ENCODE results near the gene DENND6B.
"Not testable (repeated sequence)": the region's sequence is repeated elsewhere in the genome, so short reads cannot be mapped to it uniquely, and the experiment has no call there.

The DENND6B gene, protein sequence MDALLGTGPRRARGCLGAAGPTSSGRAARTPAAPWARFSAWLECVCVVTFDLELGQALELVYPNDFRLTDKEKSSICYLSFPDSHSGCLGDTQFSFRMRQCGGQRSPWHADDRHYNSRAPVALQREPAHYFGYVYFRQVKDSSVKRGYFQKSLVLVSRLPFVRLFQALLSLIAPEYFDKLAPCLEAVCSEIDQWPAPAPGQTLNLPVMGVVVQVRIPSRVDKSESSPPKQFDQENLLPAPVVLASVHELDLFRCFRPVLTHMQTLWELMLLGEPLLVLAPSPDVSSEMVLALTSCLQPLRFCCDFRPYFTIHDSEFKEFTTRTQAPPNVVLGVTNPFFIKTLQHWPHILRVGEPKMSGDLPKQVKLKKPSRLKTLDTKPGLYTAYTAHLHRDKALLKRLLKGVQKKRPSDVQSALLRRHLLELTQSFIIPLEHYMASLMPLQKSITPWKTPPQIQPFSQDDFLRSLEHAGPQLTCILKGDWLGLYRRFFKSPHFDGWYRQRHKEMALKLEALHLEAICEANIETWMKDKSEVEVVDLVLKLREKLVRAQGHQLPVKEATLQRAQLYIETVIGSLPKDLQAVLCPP

DNA sequence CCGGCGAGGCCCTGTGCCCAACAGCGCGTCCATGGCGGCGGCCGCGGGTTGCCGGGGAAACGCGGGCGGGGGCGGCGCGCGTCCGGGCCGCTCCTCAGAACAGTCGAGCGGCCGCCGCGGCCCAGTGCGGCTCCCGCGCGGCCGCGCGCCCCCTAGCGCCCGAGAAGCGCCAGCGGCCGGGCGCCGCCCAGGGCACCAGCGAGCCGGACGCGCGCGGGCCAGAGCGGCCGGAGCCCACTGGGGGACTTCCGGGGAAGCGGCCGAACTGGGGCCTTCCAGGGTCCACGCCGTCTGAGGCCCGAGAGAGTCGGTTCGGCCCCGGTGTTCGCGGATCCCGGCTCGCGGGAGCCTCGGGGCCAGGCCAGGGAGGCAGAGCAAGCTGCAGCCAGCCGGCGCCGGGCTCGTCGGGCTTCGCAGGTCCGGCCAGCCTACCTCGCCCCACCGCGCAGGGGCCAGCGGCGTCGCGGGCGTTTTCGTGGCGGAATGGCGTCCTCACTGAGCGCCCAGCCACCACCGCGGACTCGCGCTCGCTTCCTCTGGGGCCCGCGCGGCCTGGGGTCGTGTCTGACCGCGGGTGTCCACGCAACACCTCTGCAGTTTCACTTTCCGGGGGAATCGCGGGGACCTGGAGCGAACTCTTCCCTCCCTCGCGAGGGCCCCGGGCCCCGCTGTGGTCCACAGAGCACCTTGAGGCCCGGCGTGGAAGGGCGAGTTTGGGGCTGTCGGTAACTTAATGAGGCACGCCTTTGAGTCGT lies at the start of gene DENND6B:
Gene DENND6B, minus strand, starts transcription at position 57 of the 755 bp plus-strand sequence. Its CDS starts 24 bp downstream, at position 33.
- peak; percentile 62 for DNase-seq (ENCODE audit: low spot score)

DNA sequence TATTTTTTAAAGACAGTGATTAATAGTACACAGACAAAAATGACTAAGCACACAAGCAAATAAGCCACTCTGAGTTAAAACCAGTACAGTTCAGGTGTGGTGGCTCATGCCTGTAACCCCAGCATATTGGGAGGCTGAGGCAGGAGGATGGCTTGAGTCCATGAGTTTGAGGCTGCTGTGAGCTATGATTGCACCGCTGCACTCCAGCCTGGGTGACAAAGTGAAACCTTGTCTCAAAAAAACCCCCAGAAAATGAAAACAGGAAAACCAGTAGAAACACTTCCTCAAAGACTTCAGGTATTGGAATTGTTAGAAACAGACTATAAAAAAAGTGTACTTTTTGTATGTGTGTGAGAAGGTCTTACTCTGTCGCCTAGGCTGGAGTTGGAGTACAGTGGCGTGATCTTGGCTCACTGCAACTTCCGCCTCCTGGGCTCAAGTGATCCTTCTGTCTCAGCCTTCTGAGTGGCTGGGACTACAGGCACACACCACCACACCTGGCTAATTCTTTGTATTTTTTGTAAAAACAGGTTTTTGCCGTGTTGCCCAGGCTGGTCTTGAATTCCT lies 49.4 kb upstream of the DENND6B start:
- DNase-seq (ENCODE audit: low spot score): no peak

DNA sequence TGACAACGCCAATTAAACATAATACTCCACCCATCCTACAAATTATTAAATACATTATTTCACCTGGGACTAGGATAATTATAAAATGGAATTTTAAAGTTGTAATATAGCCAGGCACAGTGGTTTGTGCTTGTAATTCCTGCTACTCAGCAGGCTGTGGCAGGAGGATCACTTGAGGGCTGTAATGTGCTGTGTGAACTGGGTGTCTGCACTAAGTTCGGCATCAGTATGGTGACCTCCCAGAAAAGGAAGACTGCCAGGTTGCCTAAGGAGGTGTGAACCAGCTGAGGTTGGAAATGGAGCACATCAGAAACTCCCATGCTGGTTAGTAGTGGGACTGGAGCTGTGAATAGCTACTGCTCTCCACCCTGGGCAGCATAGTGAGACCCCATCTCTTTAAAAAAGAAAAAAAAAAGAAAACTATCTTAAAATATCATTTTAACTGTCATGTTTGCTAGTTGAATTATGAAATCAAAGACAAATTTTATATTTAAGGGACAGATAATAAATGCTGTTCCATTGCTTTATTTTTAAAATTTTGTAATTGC lies 44.4 kb upstream of the DENND6B start:
- DNase-seq (ENCODE audit: low spot score): no peak

DNA sequence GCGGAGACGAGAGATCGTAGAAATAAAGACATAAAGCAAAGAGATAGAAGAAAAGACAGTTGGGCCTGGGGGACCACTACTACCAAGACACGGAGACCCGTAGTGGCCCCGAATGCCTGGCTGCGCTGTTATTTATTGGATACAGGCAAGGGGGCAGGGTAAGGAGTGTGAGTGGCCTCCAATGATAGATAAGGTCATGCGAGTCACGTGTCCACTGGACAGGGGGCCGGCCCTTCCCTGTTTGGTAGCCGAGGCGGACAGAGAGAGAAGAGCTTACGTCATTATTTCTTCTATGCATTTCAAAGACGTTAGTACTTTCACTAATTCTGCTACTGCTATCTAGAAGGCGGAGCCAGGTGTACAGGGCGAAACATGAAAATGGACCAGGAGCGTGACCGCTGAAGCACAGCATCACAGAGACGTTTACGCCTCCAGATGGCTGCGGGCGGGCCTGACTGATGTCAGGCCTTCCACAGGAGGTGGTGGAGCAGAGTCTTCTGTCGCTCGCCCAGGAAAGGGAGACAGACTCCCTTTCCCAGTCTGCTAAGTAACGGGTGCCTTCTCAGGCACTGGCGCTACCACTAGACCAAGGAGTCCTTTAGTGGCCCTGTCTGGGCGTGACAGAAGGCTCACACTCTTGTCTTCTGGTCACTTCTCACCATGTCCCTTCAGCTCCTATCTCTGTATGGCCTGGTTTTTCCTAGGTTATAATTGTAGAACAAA lies 41.1 kb upstream of the DENND6B start:
- DNase-seq (ENCODE audit: low spot score): no peak

DNA sequence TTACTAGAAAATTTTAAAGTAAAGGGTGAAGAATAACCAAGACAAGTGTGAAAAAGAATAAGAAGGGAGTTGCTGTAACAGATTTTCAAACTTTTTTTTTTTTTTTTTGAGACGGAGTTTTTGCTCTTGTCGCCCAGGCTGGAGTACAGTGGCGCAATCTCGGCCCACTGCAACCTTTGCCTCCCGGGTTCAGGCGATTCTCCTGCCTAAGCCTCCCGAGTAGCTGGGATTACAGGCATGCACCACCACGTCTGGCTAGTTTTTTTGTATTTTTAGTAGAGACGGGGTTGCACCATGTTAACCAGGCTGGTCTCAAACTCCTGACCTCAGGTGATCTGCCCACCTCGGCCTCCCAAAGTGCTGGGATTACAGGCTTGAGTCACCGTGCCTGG lies 37.0 kb upstream of the DENND6B start:
- not testable (repeated sequence) for DNase-seq (ENCODE audit: low spot score)

DNA sequence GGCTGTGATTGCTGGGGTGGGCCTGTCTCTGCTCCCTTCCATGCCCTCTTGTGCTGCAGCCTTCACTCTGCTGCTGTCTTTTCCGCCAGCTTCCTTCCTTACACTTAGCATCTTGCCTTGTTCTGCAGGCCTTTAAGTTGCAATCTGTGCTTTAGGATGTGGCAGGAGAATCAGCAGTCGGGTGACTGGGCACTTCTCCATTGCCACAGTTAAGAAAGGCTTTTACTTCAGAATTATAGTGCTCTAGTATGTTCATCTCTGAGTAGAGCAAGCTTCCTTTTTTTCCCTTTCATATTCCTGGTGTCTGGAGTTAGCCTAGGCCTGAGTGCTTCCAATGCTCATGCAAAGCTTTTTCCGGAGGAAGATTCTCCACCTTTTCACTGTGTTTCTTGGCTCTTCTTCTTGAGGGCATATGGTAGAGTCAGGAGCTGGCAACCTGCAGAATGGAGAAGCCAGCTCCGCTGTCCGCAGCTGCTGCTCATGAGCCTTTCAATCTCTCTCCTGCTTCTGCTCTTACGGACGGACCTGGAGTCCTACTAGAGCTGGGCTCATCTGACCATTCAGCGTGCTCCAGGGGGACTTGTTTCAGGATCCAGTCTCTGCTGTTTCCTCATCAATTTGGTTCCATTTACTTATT lies 36.5 kb upstream of the DENND6B start:
- DNase-seq (ENCODE audit: low spot score): no peak

DNA sequence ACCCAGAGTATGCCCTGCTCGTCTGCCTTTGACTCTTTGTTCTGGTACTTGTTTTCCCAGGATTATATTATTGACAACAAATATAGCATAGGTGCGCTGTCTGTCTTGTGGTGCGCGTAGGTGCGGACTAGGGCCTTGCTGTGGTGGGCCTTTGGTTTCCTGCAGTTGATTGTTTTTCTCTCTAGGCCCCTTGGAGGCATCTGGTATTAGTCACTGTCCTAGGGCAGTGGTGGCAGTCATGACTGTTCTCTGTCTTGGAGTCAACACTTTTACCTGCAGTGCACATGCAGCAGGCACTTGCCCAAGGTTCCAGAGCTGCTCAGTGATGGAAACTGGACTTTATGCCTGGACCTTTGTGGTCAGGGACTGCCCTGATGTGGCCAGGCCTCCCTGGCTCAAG lies 34.9 kb upstream of the DENND6B start:
- peak; percentile 10 for DNase-seq (ENCODE audit: low spot score)

DNA sequence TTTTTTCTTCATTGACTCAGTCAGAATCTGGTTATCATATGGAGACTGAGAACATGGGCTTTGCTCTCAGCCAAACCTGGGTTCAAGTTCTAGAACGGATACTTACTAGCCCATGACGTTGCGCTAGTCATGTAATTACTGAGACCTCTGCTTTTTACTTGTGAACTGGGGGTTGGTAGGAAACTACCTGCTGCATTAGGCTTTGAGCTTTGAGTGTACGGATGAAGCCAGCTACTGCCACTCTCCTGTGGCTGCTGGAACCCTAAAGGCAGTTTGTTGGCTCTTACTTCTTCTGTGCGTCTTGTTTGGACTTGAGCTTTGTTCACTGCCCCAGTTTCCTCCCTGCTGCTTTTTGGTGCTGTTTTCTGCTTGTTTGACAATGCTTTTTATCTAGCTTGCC lies 34.4 kb upstream of the DENND6B start:
- no peak for DNase-seq (ENCODE audit: low spot score)

DNA sequence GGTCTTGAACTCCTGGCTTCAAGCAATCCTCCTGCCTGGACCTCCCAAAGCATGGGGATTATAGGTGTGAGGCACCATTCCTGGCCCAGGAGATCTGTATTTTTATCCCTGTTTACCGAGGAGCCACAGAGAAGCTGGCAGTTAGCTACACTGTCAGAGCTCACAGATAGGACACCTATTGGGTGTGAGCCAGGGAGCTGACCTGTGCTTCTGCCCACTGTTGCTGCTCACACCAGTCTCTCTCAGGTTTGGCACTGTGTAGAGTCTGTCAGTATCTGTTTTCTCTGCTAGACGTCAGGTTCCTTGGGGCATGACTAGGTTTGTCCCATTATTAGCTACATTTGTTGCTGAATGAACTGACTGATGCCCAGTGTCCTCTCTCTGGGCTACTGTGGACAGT lies 33.8 kb upstream of the DENND6B start:
- no peak for DNase-seq (ENCODE audit: low spot score)

DNA sequence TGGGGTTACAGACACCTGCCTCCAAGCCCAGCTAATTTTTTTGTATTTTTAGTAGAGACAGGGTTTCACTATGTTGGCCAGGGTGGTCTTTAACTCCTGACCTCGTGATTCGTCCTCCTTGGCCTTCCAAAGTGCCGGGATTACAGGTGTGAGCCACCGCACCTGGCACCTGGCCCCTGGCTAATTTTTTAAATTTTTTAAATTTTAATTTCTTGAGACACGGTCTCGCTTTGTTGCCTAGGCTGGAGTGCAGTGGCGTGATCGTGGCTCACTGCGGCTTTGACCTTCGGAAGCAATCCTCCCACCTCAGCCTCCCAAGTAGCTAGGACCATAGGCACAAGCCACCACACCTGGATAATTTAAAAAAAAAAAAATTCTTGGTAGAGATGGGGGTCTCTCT lies 30.9 kb upstream of the DENND6B start:
- DNase-seq (ENCODE audit: low spot score): no peak

DNA sequence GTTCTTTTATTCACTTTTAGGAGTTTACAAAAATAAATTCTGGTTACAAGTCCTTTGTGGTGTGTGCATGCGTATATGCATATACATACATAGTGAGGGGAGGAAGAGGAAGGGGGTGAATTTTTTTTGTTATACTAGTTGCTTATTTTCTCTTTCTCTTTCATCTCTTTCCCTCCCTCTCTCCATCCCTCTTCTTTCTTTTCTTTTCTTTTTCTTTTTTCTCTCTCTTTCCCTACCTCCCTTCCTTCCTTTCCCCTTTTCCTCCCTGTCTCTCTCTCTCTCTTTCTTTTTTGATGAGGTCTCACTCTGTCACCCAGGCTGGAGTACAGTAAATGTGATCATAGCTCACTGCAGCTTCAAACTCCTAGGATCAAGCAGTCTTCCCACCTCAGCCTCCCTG lies 30.4 kb upstream of the DENND6B start:
- no peak for DNase-seq (ENCODE audit: low spot score)

DNA sequence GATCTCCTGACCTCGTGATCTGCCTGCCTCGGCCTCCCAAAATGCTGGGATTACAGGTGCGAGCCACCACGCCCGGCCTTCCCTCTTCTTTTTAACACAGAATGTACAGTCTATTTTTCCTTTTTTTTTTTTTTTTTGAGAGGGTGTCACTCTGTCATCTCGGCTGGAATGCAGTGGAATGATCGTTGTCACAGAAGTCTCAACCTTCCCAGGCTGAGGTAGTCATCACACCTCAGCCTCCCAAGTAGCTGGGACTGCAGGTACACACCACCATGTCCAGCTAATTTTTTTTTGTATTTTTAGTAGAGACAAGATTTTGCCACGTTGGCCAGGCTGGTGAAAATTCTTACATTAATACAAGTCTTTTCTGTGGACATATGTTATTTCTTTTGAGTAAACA lies 29.4 kb upstream of the DENND6B start:
- DNase-seq (ENCODE audit: low spot score): no peak

DNA sequence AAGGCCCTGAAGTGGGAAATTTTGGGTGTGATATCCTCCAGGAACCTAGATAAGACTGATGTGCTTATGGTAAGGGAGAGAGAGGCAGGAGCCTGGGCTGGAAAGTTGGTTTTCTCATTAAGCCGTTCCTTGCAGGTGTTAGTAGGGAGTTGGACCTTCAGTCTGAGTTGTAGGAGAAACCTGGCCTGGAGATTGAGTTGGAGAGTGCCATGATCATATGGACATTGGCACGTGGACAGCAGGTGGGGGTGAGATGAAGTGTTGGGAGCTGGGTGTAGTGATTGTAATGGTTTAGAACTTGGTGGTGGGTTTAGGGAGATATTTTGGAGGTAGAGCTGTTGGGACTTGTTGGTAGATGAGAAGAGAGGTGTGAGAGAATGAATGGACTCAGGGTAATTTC lies 21.2 kb upstream of the DENND6B start:
- DNase-seq (ENCODE audit: low spot score): no peak

DNA sequence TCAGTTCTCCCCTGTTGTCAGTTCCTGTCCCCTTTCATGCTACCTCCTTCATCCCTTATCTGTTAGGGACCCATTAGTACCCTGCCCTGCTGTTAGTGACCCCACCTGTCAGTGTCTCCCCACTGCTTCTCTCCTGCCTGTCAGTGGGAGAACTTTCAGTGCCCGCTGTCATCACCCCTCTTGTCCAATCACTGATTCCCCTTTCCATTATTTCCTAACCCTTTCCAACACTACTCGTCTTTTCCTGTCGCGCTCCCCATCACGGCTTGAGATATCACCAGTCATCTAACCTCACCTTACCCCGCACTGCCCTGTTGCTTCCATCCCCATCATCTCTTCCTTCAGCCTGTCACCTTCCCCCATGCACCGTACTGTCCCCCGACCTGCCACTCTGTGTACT lies 20.3 kb upstream of the DENND6B start:
- no peak for DNase-seq (ENCODE audit: low spot score)

DNA sequence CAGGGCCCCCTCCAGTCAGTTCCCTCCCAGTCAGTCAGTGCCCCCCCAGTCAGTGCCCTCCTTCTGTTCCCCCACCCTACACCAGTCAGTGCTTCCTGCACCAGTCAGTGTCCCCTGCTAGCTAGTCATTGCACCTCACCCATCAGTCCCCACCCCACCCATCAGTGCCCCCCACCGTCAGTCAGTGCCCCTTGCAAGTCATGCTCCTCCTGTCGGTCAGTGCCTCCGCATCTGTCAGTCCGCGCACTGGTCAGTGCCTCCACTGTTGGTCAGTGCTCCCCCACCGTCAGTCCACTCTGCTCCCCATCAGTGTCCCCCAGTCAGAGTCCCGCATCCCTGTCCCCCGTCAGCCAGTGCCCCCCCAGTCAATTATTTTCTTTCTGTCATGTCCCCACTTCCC lies 19.7 kb upstream of the DENND6B start:
- no peak for DNase-seq (ENCODE audit: low spot score)

DNA sequence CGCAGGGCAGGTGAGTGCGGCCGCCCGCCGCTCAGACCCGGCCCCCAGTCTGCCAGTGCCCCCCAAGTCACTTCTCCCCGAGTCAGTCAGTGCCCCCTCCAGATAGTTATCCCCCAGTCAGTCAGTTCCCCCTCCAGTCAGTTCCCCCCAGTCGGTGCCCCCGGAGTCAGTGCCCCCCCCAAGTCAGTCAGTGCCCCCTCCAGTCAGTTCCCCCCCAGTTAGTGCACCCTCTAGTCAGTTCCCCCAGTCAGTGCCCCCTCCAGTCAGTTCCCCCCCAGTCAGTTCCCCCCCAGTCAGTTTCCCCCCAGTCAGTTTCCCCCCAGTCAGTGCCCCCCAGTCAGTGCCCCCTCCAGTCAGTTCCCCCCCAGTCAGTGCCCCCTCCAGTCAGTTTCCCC lies 16.7 kb upstream of the DENND6B start:
- DNase-seq (ENCODE audit: low spot score): no peak

DNA sequence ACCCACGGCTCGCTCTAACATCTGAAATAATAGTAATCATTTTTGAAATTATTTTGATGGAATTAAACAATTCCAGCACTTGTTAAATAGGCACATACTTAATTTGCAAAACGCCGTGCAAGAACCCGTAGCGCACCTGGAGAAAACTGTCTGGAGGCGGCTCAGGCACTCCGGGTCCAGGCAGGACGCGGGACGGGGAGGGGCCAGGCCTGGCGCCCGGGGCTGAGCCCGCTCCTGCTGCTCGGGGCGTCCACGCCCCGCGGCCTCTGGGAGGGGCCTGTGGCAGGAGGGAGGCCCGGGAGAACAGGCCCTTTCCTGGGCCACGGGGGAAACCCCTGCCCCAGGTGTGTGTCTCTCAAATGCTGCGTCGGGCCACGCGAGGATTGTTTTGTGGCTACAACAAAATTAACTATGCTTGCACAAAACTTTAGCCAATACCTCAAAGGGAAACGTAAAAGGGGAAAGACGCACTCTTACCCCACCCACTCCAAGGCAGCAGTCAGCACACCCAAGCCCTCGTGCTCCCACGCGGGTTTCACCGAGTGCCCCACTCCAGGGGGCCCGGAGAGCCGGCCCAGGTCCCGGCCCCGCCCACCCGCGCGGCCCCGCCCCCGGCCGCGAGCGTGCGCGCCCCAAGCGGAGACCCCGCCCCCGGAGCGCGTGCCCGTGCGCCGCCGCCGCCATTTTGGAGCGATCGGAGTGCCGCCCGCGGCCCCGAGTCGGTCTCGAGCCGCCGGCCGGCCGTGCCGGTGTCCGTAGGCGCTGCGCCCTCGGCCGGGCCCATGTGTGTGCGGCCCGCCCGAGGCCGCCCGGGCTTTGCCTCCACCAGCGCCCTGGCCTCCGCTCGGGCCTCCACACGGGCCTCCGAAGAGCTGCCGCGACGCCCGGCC lies 16.1 kb upstream of the DENND6B start, which contains the start of gene PPP6R2:
Gene PPP6R2, plus strand, starts transcription at position 677 of the 890 bp plus-strand sequence. CDS start 50,582 bp downstream, outside the sequence.
- peak; percentile 81 for DNase-seq (ENCODE audit: low spot score)

DNA sequence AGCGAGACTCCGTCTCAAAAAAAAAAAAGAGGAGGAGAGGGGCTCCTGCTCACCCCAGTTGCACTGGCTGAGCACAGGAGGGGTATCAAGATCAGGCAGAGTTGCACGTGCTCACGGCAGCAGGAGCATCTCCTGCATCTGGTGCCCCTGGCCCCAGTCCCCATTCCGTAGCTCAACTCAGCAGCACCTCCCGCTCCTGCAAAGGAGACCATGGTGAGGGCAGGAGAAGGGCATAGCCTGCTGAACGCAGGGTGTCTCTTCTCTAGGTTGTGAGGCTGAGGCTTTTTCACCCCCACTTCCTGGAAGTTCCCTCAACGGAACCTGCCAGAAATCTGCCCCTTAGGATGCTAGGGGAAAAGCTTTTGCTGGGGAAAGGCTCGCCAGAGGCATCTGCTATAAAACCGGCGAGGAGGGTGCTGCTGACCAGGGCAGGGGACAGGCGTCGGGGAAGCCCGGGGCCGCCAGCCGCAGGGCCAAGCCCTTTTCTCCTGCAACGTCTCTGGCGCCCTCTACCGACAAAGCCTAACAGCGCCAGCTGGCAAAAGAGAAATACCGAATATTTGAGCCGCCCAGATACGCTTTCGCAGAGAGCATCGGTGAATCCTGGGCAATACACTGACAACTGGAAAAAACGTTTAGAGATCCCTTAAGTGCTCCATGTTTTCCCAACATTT lies 15.3 kb upstream of the DENND6B start:
- peak; percentile 83 for DNase-seq (ENCODE audit: low spot score)
